SU-DHL-6 (cell line): Measurements from ENCODE around the gene ELANE.

Source experiments
- CTCF ChIP-seq: fragments of 200-600 bp; sonication (generic); IDR thresholded peaks from one replicate; pipeline ENCODE4 v1.5.1; 2017; ENCODE audit warnings: antibody characterized with exemption, mild to moderate bottlenecking, low read length, moderate library complexity; ENCODE audit not compliant: insufficient read depth, poor library complexity, severe bottlenecking
- EZH2phosphoT487 ChIP-seq: fragments of 200-600 bp; sonication (generic), shearing (Covaris generic); conservative IDR thresholded peaks from 2 replicates; pipeline ENCODE4 v1.6.1; 2018; ENCODE audit warnings: mild to moderate bottlenecking, antibody characterized with exemption, low read length, moderate library complexity, mixed read lengths

DNA sequence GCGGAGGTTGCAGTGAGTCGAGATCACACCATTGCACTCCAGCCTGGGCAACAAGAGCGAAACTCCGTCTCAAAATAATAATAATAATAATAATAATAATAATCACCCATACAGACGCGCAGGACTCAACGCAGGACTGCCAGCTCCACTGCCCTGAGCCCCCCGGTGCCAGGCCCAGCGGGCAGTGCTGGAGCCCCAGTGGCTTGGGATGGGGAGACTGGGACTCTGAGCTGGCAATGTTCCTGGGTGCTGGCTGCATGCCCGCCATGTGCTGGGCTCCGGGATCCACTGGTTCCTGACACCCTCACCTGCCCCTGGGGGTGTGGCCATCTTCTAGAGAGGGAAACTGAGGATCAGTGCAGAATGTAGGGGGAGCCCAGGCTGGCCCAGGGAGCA, 24.8 kb upstream of the ELANE start:
- no peak for TF ChIP-seq CTCF
- no peak for TF ChIP-seq EZH2phosphoT487
